Liver (tissue), 9 donors: ENCODE measurements around the gene RTN4RL1. TPM values are rescaled to one million over a fixed set of nuclear protein-coding genes. Genes with fewer than 3 reads are reported as not detected.
"Not testable (repeated sequence)": the region's sequence is repeated elsewhere in the genome, so short reads cannot be mapped to it uniquely, and the experiment has no call there.

Experiments
- DNase-seq: peaks from one replicate; pipeline ENCODE4 v3.0.0-alpha.2; 2017; ENCODE audit warnings: low spot score
- H3K27ac ChIP-seq, 2 donors: one replicate each; pipeline ENCODE4 v1.7.0; 2013; ENCODE audit warnings: inconsistent platforms in 2 of 2, low read length in 2 of 2, control low read depth in 1 of 2, low read depth in 1 of 2, mild to moderate bottlenecking in 1 of 2
- H3K27me3 ChIP-seq, 4 donors: one replicate each; pipeline versions ENCODE4 v1.6.1 to v1.7.0; 2013; ENCODE audit warnings: low read length in 3 of 4, inconsistent platforms in 1 of 4, mild to moderate bottlenecking in 1 of 4, moderate library complexity in 1 of 4; ENCODE audit not compliant: control insufficient read depth in 4 of 4, insufficient read depth in 4 of 4
- H3K36me3 ChIP-seq, 4 donors: one replicate each; pipeline versions ENCODE4 v1.6.1 to v1.7.0; 2013; ENCODE audit warnings: low read length in 3 of 4, mild to moderate bottlenecking in 3 of 4, low read depth in 1 of 4, moderate library complexity in 1 of 4; ENCODE audit not compliant: control insufficient read depth in 4 of 4, insufficient read depth in 3 of 4
- H3K4me1 ChIP-seq, 4 donors: one replicate each; pipeline versions ENCODE4 v1.6.1 to v1.7.0; 2013; ENCODE audit warnings: low read length in 3 of 4, mild to moderate bottlenecking in 3 of 4, moderate library complexity in 1 of 4; ENCODE audit not compliant: control insufficient read depth in 4 of 4, insufficient read depth in 4 of 4
- H3K4me3 ChIP-seq, 3 donors: one replicate each; pipeline versions ENCODE4 v1.6.1 to v1.7.0; 2013; ENCODE audit warnings: low read length in 3 of 3, control low read depth in 1 of 3, low read depth in 1 of 3, mild to moderate bottlenecking in 1 of 3
- H3K9ac ChIP-seq, 2 donors: one replicate each; pipeline ENCODE4 v1.7.0; 2013; ENCODE audit warnings: low read length in 2 of 2, mild to moderate bottlenecking in 2 of 2, moderate library complexity in 2 of 2, control low read depth in 1 of 2, low read depth in 1 of 2
- H3K9me3 ChIP-seq, 4 donors: one replicate each; pipeline versions ENCODE4 v1.6.1 to v1.7.0; 2013; ENCODE audit warnings: low read length in 3 of 4; ENCODE audit not compliant: control insufficient read depth in 4 of 4
- EGR1 ChIP-seq, 2 donors: IDR thresholded peaks; 2 replicates each; pipeline ENCODE4 v1.6.1; 2016 to 2018; ENCODE audit warnings: antibody characterized with exemption in 2 of 2, low read depth in 2 of 2
- FOXA2 ChIP-seq: IDR thresholded peaks from 2 replicates; pipeline ENCODE4 v1.6.1; 2016; ENCODE audit warnings: antibody characterized with exemption
- GABPA ChIP-seq, 2 donors: IDR thresholded peaks in 1 of 2; conservative IDR thresholded peaks in 1 of 2; 2 replicates each; pipeline ENCODE4 v1.6.1; 2016; ENCODE audit warnings: antibody characterized with exemption in 2 of 2, mild to moderate bottlenecking in 1 of 2, moderate library complexity in 1 of 2
- HNF4A ChIP-seq, 2 donors: conservative IDR thresholded peaks; 2 replicates each; pipeline ENCODE4 v1.6.1; 2016; ENCODE audit warnings: antibody characterized with exemption in 2 of 2, mild to moderate bottlenecking in 2 of 2
- JUND ChIP-seq, 2 donors: IDR thresholded peaks; 2 replicates each; pipeline ENCODE4 v1.6.1; 2016; ENCODE audit warnings: antibody characterized with exemption in 2 of 2
- NR2F2 ChIP-seq: IDR thresholded peaks from 2 replicates; pipeline ENCODE4 v1.6.1; 2016; ENCODE audit warnings: antibody characterized with exemption
- RAD21 ChIP-seq, 2 donors: IDR thresholded peaks; 2 replicates each; pipeline ENCODE4 v1.6.1; 2016; ENCODE audit warnings: antibody characterized with exemption in 2 of 2, mild to moderate bottlenecking in 2 of 2
- RXRA ChIP-seq, 2 donors: IDR thresholded peaks; 2 replicates each; pipeline ENCODE4 v1.6.1; 2017 to 2018; ENCODE audit warnings: antibody characterized with exemption in 2 of 2, mild to moderate bottlenecking in 1 of 2
- SP1 ChIP-seq: IDR thresholded peaks from 2 replicates; pipeline ENCODE4 v1.6.1; 2018; ENCODE audit warnings: antibody characterized with exemption, mild to moderate bottlenecking
- TAF1 ChIP-seq: conservative IDR thresholded peaks from 2 replicates; pipeline ENCODE4 v1.6.1; 2016; ENCODE audit warnings: antibody characterized with exemption, mild to moderate bottlenecking
- WGBS: extraction: QIAGEN DNeasy Blood & Tissue Kit; methylation state at CpG from one replicate; pipeline ENCODE4 v1.1.7; 2013; 5-methylcytosine and 5-hydroxymethylcytosine counted together
- polyA plus RNA-seq, 2 donors: library from polyadenylated mRNA; stranded (reverse) in 1 of 2; unstranded in 1 of 2; fragments of 200-250 nt in 1 of 2; fragments of >200 nt in 1 of 2; fragmentation: Nextera tagmentation in 1 of 2; extraction: Ambion mirVana in 1 of 2; gene quantifications; one replicate each; pipeline versions ENCODE4 v1.2.1 to v1.2.3, GENCODE V29; 2013 to 2015
- total RNA-seq, 2 donors: library from RNA; depleted of rRNA; stranded (reverse); fragments of >200 nt; gene quantifications; one replicate each; pipeline ENCODE4 v1.2.3, GENCODE V29; 2014
- TF ChIP-seq, protein P1 (sequence below): fragments of 150-350 bp; IDR thresholded peaks from 2 replicates; pipeline ENCODE4 v1.5.1; 2017; ENCODE audit warnings: improper control_type of control experiment, low read depth, low read length; ENCODE audit not compliant: missing input control
- TF ChIP-seq, protein P2 (sequence below): IDR thresholded peaks from 2 replicates; pipeline ENCODE4 v1.6.1; 2016; ENCODE audit warnings: antibody characterized with exemption
- TF ChIP-seq, protein P3 (sequence below): IDR thresholded peaks from 2 replicates; pipeline ENCODE4 v1.6.1; 2016; ENCODE audit warnings: antibody characterized with exemption
- donor health status: healthy.
- donor health status: healthy.
- donor health status: healthy.
- donor health status: healthy.
- donor health status: healthy.

The RTN4RL1 gene
- total and polyA plus RNA-seq, 4 donors: 0.04 to 5.4 (median 1.2) TPM

DNA sequence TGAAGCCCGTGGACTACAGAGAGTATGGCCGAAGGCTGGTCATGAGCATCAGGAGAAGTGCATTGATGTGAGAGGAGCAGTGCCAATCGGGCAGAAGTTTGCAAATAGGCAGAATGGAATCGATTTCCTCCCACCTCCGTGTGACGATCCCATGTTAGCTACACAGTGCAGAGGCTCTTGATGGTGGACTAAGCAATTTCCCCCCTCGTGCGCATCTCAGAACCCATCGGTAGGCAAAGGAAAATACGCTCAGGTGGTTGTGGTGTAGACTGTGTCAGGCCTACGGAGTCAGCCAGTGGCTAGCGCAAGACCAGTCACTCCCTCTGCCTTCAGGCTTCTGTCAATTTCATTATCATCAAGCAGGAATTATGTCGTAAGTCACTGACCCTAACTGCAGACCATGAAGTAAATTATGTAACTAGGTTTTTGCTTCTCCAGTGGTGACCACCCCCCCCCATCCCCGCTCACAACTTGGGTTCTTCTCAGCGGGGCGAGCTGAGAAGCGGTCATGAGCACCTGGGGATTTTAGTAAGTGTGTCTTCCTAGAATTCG is 128.0 kb downstream of the RTN4RL1 start:
- Histone ChIP-seq H3K4me1 (no peaks in the 10 kb centered on the region), H3K4me3 (no peak overlapping the region), H3K9ac (no peak overlapping the region), H3K36me3 (peaks cover 9 to 51% (median 36%) of the 10 kb centered on the region in 4 donors), H3K9me3 (no peaks in the 10 kb centered on the region), H3K27me3 (no peaks in the 10 kb centered on the region), H3K27ac (no peak overlapping the region)
- 93% methylated on average over 18 of the region's 18 CpGs for WGBS
- no peak for TF ChIP-seq RAD21 (IDR thresholded peaks at IDR 0.05)
- no peak for TF ChIP-seq RXRA (IDR thresholded peaks at IDR 0.05)
- DNase-seq: no peak

DNA sequence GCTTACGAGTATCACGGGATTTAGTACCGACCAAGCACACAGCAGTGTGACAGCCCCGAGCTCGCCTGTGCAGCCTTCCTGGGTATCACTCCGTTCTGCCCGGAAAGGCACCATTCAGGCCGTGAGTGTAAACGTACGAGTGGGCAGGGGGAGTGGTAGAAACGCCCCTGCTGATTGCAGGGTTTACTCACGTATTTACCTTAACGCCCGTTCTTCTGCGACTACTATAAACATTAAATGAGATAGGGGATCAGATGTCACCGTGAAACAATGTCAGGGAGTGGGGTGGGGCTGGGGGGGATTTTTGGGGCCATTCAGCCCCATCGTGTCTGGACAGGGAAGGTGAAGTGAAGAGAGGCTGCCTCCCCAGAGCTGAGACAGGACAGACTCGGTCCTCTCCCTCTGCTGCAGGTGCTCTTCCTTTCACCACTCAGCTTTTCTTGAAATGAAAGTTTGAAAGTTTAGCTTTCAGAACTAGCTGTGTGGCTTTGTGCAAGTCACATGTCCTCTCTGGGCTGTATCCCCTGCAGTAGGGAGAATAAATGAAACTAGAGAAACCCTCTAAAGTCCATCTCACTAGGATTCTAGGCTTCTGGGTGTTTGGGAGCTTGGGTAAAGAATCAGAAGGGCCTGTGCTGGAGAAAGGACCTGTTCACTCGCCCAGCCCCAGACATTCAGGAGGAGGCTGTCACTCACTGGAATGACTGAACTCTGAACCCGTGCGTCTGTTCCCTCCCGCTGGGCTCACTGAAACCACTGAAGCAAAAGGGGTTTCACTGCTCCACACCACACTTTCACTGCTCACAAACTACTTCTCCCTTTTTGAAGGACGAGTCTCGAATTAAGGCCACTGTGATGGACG is 128.7 kb downstream of the RTN4RL1 start:
- WGBS: 92% methylated on average over 25 of the region's 25 CpGs
- no peak overlapping the region for H3K9ac ChIP-seq
- H3K36me3 ChIP-seq: peaks cover 9 to 52% (median 38%) of the 10 kb centered on the region in 4 donors
- H3K27me3 ChIP-seq: no peaks in the 10 kb centered on the region
- no peaks in the 10 kb centered on the region for H3K9me3 ChIP-seq
- TF ChIP-seq RAD21 (IDR thresholded peaks at IDR 0.05) (no peak), TAF1 (no peak), SP1 (no peak), EGR1 (IDR thresholded peaks at IDR 0.05; ENCODE audit: low read depth in 2 of 2) (no peak), HNF4A (conservative IDR thresholded peaks at IDR 0.05) (no peak)
- H3K4me3 ChIP-seq: no peak overlapping the region
- no peak overlapping the region for H3K27ac ChIP-seq
- H3K4me1 ChIP-seq: no peaks in the 10 kb centered on the region
- no peak for DNase-seq

DNA sequence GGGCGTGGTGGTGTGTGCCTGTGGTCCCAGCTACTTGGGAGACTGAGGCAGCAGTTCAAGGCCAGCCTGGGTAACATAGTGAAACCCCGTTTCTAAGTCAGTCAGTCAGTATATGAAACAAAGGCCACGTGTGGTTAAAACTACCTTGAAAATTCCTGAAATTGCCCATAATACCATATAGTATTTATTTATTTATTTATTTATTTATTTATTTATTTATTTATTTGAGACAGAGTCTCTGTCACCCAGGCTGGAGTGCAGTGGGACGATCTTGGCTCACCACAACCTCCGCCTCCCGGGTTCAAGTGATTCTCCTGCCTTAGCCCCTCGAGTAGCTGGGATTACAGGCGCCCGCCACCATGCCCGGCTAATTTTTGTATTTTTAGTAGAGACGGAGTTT is 129.7 kb downstream of the RTN4RL1 start:
- 96% methylated on average over 11 of the region's 11 CpGs for WGBS
- H3K4me3 ChIP-seq, H3K9ac ChIP-seq, H3K27me3 ChIP-seq, H3K4me1 ChIP-seq, DNase-seq, H3K27ac ChIP-seq, H3K9me3 ChIP-seq: not testable (repeated sequence)
- H3K36me3 ChIP-seq: peaks cover 9 to 58% (median 40%) of the 10 kb centered on the region in 4 donors

DNA sequence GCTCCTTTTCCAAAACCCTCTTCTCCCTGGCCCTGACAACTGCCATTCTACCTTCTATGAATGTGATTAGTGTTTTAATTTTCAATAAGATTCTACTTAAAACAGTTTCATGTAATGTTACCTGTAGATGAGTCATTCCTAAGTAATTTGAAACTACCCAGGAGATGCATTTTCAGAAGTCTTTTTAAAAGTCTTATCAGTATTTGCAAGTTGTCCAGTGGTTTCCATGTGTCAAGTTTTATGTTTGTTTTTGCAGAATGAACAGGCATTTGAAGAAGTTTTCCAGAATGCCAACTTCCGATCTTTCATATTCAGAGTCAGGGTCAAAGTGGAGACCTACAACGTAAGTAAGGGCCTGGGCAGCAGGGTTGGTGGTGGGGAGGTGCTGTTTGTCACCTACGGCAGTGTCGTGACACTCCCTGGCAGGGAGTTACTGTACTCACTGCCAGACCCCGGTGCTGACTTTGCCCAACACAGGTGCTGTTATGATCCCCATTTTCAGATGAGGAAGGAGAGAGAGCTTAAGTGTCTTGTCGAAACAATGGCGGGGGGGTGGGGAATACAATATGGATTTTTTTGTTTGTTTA is 130.3 kb downstream of the RTN4RL1 start:
- Histone ChIP-seq H3K9me3 (no peaks in the 10 kb centered on the region), H3K9ac (no peak overlapping the region), H3K27ac (no peak overlapping the region), H3K4me1 (no peaks in the 10 kb centered on the region), H3K36me3 (peaks cover 13 to 58% (median 42%) of the 10 kb centered on the region in 4 donors), H3K27me3 (no peaks in the 10 kb centered on the region), H3K4me3 (no peak overlapping the region)
- 96% methylated on average over 7 of the region's 7 CpGs for WGBS
- DNase-seq: no peak
- no peak for TF ChIP-seq NR2F2
- TF ChIP-seq FOXA2: no peak
- TF ChIP-seq, protein P1, sequence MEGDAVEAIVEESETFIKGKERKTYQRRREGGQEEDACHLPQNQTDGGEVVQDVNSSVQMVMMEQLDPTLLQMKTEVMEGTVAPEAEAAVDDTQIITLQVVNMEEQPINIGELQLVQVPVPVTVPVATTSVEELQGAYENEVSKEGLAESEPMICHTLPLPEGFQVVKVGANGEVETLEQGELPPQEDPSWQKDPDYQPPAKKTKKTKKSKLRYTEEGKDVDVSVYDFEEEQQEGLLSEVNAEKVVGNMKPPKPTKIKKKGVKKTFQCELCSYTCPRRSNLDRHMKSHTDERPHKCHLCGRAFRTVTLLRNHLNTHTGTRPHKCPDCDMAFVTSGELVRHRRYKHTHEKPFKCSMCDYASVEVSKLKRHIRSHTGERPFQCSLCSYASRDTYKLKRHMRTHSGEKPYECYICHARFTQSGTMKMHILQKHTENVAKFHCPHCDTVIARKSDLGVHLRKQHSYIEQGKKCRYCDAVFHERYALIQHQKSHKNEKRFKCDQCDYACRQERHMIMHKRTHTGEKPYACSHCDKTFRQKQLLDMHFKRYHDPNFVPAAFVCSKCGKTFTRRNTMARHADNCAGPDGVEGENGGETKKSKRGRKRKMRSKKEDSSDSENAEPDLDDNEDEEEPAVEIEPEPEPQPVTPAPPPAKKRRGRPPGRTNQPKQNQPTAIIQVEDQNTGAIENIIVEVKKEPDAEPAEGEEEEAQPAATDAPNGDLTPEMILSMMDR: no peak
- TF ChIP-seq JUND (IDR thresholded peaks at IDR 0.05): no peak
- TF ChIP-seq HNF4A (conservative IDR thresholded peaks at IDR 0.05): no peak
- TF ChIP-seq, protein P2, sequence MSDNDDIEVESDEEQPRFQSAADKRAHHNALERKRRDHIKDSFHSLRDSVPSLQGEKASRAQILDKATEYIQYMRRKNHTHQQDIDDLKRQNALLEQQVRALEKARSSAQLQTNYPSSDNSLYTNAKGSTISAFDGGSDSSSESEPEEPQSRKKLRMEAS: no peak
- TF ChIP-seq GABPA (IDR thresholded peaks at IDR 0.05 in 1 of 2, conservative IDR thresholded peaks at IDR 0.05 in 1 of 2): no peak
- no peak for TF ChIP-seq SP1
- TF ChIP-seq RXRA (IDR thresholded peaks at IDR 0.05): no peak
- no peak for TF ChIP-seq RAD21 (IDR thresholded peaks at IDR 0.05)
- TF ChIP-seq EGR1 (IDR thresholded peaks at IDR 0.05; ENCODE audit: low read depth in 2 of 2): no peak
- TF ChIP-seq TAF1: no peak
- TF ChIP-seq, protein P3, sequence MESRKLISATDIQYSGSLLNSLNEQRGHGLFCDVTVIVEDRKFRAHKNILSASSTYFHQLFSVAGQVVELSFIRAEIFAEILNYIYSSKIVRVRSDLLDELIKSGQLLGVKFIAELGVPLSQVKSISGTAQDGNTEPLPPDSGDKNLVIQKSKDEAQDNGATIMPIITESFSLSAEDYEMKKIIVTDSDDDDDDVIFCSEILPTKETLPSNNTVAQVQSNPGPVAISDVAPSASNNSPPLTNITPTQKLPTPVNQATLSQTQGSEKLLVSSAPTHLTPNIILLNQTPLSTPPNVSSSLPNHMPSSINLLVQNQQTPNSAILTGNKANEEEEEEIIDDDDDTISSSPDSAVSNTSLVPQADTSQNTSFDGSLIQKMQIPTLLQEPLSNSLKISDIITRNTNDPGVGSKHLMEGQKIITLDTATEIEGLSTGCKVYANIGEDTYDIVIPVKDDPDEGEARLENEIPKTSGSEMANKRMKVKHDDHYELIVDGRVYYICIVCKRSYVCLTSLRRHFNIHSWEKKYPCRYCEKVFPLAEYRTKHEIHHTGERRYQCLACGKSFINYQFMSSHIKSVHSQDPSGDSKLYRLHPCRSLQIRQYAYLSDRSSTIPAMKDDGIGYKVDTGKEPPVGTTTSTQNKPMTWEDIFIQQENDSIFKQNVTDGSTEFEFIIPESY: no peak
